HL-60 (cell line): Measurements from ENCODE around the gene SRMS.
A peak's percentile ranks its signal among the peaks of the same experiment; 100 is the strongest.

ENCODE experiments used
- DNase-seq, 2 experiments: peaks; one replicate each; pipeline ENCODE4 v3.0.0-alpha.2; 2010 to 2020; ENCODE audit warnings: low read depth in 1 of 2, low spot score in 1 of 2
- H3K27ac ChIP-seq: fragments of 250-450 bp; sonication (Bioruptor Pico); replicated peaks from 2 replicates; pipeline ENCODE4 v1.5.1; 2020; ENCODE audit warnings: mild to moderate bottlenecking, moderate library complexity
- H3K27me3 ChIP-seq: fragments of 250-450 bp; sonication (Bioruptor Pico); 2 replicates; pipeline ENCODE4 v1.5.1; 2021; ENCODE audit warnings: mild to moderate bottlenecking, moderate library complexity; ENCODE audit not compliant: insufficient read depth, poor library complexity, severe bottlenecking
- H3K4me3 ChIP-seq: replicated peaks from 2 replicates; pipeline ENCODE4 v1.5.1; 2011; ENCODE audit warnings: mild to moderate bottlenecking, control low read depth, low read length; ENCODE audit not compliant: insufficient read depth
- GABPA ChIP-seq: IDR thresholded peaks from 2 replicates; pipeline ENCODE4 v1.6.1; 2012; ENCODE audit warnings: low read depth
- POLR2AphosphoS5 ChIP-seq: IDR thresholded peaks from 2 replicates; pipeline ENCODE4 v1.6.1; 2012; ENCODE audit warnings: low read depth
- SPI1 ChIP-seq: IDR thresholded peaks from 2 replicates; pipeline ENCODE4 v1.6.1; 2012; ENCODE audit warnings: low read depth, mild to moderate bottlenecking, borderline replicate concordance
- TF ChIP-seq, protein P1 (sequence below): IDR thresholded peaks from one replicate; pipeline ENCODE4 v1.5.1; 2011; ENCODE audit warnings: low read length, control low read depth, inconsistent platforms; ENCODE audit not compliant: insufficient read depth
- TF ChIP-seq, protein P2 (sequence below): IDR thresholded peaks from 2 replicates; pipeline ENCODE4 v1.6.1; 2012; ENCODE audit warnings: low read depth; ENCODE audit not compliant: insufficient replicate concordance

The SRMS gene

DNA sequence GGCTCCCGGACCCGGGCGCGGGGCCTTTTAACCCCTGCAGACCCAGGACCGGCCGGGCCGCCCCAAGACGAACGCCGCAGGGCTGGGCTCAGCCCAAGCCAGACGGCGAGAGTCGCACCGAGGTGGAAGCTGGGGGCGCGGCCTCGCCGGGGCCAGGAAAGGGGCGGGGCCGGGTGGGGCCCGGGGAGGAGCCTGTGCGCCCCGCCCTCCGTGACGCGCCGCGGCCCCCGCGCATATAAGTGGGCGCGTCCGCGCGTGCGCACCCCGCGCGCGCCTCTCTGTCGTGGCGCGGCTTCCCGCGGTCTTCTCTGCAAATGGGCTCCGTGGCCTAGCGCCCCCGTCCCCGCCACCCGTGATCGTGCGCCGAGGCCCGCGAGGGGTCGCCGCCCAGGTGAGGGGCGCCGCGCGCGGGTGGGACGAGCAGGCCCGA is 27.0 kb downstream of the SRMS start, which contains the start of gene PPDPF:
PPDPF (plus strand) TSS at position 262 of the 430 bp plus-strand sequence. CDS start 544 bp downstream, outside the sequence.
- TF ChIP-seq GABPA (no peak), POLR2AphosphoS5 (peak; percentile 77)
- peak within 1 kb of the TSS; percentile 65 for H3K27ac ChIP-seq
- peak within 1 kb of the TSS; percentile 57 for H3K4me3 ChIP-seq
- peak; percentile 48 to 67 for DNase-seq
- peaks cover 8% of the 10 kb centered on the region for H3K27me3 ChIP-seq

- no peak for TF ChIP-seq POLR2AphosphoS5
- TF ChIP-seq, protein P1, sequence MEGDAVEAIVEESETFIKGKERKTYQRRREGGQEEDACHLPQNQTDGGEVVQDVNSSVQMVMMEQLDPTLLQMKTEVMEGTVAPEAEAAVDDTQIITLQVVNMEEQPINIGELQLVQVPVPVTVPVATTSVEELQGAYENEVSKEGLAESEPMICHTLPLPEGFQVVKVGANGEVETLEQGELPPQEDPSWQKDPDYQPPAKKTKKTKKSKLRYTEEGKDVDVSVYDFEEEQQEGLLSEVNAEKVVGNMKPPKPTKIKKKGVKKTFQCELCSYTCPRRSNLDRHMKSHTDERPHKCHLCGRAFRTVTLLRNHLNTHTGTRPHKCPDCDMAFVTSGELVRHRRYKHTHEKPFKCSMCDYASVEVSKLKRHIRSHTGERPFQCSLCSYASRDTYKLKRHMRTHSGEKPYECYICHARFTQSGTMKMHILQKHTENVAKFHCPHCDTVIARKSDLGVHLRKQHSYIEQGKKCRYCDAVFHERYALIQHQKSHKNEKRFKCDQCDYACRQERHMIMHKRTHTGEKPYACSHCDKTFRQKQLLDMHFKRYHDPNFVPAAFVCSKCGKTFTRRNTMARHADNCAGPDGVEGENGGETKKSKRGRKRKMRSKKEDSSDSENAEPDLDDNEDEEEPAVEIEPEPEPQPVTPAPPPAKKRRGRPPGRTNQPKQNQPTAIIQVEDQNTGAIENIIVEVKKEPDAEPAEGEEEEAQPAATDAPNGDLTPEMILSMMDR, result no peak
- no peak for TF ChIP-seq GABPA
- TF ChIP-seq, protein P2, sequence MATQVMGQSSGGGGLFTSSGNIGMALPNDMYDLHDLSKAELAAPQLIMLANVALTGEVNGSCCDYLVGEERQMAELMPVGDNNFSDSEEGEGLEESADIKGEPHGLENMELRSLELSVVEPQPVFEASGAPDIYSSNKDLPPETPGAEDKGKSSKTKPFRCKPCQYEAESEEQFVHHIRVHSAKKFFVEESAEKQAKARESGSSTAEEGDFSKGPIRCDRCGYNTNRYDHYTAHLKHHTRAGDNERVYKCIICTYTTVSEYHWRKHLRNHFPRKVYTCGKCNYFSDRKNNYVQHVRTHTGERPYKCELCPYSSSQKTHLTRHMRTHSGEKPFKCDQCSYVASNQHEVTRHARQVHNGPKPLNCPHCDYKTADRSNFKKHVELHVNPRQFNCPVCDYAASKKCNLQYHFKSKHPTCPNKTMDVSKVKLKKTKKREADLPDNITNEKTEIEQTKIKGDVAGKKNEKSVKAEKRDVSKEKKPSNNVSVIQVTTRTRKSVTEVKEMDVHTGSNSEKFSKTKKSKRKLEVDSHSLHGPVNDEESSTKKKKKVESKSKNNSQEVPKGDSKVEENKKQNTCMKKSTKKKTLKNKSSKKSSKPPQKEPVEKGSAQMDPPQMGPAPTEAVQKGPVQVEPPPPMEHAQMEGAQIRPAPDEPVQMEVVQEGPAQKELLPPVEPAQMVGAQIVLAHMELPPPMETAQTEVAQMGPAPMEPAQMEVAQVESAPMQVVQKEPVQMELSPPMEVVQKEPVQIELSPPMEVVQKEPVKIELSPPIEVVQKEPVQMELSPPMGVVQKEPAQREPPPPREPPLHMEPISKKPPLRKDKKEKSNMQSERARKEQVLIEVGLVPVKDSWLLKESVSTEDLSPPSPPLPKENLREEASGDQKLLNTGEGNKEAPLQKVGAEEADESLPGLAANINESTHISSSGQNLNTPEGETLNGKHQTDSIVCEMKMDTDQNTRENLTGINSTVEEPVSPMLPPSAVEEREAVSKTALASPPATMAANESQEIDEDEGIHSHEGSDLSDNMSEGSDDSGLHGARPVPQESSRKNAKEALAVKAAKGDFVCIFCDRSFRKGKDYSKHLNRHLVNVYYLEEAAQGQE, result no peak
- TF ChIP-seq SPI1, result no peak
- DNase-seq, result no peak
- H3K27me3 ChIP-seq, result peaks cover 8% of the 10 kb centered on the region
- H3K27ac ChIP-seq, result no peak overlapping the region
- H3K4me3 ChIP-seq, result peak overlapping the region; percentile 39
Observed at GRCh38 chr20:63519668-63520503, 27.7 kb downstream of the SRMS start.

GRCh38 chr20:63518946-63519667 is 28.4 kb downstream of the SRMS start:
- no peak for DNase-seq
- H3K4me3 ChIP-seq, result no peak overlapping the region
- H3K27ac ChIP-seq, result no peak overlapping the region
- H3K27me3 ChIP-seq, result peaks cover 8% of the 10 kb centered on the region
- TF ChIP-seq, protein P2, result no peak
- no peak for TF ChIP-seq SPI1
- TF ChIP-seq, protein P1, result no peak
- no peak for TF ChIP-seq POLR2AphosphoS5
- no peak for TF ChIP-seq GABPA

GRCh38 chr20:63518351-63518861 is 29.1 kb downstream of the SRMS start:
- TF ChIP-seq GABPA (no peak), SPI1 (no peak)
- TF ChIP-seq, protein P2, result no peak
- Histone ChIP-seq H3K27me3 (peaks cover 8% of the 10 kb centered on the region), H3K27ac (no peak overlapping the region), H3K4me3 (no peak overlapping the region)
- DNase-seq, result no peak
